ENCODE data around the gene PCK1.

Gene PCK1

DNA sequence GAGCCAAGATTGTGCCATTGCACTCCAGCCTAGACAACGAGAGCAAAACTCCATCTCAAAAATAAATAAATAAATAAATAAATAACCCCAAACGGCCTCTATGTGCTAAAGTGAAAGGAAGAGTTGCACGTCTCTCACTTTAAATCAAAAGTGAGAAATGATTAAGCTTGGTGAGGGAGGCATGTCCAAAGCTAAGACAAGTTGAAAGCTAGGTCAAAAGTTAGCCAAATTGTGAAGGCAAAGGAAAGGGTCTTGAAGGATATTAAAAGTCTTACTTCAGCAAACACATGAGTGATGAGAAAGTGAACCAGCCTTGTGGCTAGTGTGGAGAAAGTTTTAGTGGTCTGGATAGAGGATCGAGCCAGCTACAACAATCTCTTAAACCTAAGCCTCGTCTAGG, 45.0 kb downstream of the PCK1 start:
- no peak for DNase-seq (ENCODE audit: low read depth in 2 of 2)

DNA sequence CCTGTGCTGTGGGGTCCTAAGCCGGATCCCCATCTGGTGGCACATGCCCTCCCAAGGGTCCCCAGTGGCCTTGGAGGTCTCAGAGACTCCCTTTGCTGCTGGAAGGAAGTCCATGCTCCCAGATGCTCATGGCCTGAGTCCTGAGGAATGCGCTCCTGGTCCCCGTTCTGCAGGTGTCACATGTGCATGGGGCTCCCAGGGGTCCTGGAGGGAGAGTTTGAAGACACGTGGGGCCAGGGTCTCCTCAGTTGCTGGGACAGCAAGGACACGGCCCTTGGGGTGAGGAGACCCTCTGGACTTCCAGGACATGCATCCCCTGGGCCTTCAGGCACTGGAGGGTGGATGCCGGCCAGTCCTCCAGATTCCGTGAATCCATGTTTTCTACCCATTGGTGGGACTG, 47.6 kb downstream of the PCK1 start:
- DNase-seq (ENCODE audit: low read depth in 2 of 2): no peak

DNA sequence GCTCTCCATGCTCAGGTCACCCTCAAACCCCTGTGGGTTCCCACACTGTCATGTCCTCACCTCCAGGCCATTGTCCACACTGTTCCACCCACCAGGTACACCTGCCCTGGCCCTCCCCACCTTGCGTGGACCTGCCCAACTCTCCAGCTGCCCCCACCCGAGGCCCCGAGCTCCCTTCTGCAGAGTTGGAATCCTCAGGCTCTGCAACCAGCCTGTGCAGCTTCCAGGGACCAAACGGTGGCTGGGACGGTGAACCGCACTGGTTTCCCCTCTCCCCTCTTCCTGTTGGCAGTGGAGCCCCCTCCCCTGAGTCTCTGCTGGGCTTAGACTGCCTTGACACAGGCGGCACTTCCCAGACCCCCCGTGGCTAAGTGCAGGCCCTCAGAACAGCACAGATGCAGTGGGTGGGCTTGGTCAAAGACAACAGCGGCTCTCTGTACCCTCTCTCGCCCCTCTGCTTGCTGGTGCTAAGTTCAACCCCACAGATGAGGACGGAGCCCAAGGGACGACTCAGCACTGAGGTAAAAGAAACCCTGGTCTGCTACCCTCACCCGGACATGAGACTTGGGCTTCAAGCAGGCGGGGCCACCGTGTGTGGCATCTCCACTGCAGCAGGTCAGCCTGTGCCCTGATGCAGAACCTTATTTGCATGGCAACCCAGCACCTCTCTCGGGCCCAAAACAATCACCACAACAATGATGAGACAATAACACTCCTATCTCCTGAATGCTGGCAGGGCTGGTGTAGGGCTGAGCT, 48.4 kb downstream of the PCK1 start:
- DNase-seq (ENCODE audit: low read depth in 2 of 2): no peak

DNA sequence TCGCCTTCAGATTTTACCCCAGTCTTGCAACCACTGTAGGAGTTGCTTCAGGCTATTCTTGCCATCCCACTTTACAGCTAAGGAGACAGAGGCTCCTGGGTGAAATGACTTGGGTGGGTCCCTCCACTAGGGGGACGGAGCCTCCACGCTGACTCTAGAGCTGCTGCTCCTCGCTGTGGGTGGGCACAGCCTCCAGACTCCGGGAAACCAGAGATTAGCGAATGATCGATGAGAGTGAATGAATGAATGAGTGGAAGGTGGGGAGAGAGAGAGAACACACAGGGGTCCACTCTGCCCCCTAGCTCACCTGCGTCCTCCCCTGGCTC, 48.9 kb downstream of the PCK1 start:
- DNase-seq (ENCODE audit: low read depth in 2 of 2): no peak

DNA sequence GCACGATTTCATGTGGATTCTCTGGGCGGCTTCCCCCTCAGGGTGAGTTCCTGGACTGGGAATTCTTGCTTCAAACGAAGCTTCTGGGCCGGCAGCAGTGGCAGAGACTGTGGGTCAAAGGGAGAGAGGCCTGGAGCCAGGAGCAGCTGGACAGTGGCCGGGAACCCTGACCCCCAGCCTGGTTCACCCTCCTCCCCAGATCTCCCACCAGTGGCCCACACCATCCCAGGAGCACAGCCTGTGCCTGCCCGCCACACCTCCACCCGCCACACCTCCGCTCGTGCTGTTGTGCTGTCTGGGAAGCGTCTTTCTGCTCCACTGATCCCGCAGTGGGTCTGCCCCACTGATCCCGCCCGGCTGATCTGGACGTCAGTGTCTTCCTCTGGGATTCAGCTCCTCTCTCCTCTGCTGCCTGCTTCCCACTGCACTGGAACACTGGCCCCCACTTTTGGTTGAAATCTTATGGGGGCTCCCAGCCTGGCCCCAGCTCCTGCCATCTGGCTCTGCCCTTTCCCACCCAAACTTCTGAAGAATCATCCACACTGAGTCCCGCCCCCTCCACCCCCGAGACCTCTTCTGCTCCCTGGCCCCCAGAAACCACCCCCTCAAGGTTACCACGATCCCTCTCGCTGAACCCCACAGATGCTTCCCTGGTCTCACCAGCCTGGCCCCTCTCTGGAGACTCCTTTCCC, 49.5 kb downstream of the PCK1 start:
- no peak for DNase-seq (ENCODE audit: low read depth in 2 of 2)

DNA sequence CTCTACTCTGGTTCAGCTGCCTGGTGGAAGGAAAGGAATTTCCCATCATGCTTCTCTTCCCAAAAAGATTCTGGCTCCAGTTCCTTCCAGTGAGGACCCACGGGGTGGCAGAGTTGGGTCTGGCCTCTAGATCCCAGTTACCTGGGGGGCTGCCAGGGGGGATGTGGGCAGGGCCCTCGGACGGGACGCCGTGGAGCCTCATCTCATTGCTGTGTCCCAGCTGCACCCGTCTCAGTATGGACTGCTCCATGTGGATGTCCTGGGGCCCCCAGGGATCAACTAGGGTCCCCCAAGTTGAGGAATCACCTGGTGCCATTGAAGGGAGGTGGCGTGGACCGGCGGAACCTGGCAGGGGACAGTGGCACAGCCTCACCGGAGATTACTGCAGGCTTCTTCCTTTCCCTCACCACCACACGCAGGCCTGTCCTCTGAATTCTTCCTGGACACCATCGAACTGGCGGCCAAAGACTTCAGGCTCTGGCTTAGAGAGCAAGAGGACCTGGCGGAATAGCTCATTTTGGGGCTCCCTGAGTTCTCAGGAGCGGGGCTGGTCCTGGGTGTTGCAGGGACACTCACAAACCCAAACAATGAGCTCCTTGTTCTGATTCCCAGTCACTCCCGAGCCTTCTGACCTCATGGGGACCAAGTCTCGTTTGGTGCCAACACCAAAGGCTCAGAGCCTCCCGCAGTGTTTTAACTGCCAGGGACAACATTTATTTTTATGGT, 50.8 kb downstream of the PCK1 start:
- DNase-seq (ENCODE audit: low read depth in 2 of 2): no peak

DNA sequence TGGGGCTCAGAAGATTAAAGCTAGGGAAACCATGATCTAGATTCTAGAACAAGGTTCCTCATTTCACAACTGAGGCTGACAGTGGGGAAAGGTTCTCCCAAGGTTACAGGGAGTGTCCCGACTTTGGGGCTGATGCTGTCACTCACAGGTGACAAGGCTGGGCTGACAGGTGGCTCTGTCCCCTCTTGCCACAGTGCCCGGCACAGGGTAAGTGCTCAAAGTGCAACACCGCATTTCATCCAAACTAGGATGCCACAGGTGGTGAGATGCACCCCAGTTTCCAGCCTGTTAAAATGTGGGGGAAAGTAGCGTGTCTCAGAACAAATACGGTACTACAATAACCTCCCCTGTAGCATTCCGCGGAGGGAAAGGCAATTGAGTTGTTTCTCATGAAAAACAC, 51.5 kb downstream of the PCK1 start:
- DNase-seq (ENCODE audit: low read depth in 2 of 2): no peak

DNA sequence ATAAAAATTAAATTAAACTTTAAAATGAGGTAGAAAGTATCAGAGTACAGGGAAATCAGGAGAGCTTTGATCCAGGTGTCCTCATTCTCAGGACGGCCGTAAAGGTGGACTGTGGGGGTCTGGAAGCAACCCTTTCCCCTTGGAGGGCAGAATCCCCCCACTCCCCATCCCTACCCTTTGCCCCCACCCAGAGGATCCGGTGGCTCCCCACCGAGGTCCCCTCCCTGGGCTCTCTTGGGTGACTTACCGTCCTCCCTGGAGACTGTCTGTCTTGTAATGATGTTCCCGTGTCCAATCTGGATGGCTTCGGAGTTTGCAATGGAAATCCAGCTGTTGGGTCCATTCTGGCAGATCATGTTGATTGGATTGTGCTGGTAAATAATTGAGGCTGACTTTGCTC, 52.0 kb downstream of the PCK1 start:
- no peak for DNase-seq (ENCODE audit: low read depth in 2 of 2)

DNA sequence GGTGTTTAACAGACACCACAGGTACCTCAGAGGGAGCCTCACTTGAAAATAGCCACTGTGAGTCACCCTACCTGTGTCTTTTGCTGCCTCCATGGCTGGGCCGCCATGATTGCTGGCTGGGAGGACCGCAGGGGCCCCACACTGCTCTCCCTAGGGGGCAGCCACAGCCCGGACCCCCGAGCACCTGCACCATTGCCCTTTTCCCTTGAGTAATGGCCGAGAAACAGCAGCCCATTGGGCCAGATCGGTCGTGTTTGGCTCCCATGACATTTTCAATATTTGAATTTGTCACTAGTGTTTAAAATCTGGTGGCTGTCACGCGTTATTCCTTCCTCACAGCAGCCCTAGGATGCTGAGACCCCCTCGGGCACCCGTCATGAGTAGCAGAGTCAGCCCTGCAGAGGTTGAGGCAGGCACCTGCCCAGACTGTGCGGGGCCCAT, 52.6 kb downstream of the PCK1 start:
- no peak for DNase-seq (ENCODE audit: low read depth in 2 of 2)

DNA sequence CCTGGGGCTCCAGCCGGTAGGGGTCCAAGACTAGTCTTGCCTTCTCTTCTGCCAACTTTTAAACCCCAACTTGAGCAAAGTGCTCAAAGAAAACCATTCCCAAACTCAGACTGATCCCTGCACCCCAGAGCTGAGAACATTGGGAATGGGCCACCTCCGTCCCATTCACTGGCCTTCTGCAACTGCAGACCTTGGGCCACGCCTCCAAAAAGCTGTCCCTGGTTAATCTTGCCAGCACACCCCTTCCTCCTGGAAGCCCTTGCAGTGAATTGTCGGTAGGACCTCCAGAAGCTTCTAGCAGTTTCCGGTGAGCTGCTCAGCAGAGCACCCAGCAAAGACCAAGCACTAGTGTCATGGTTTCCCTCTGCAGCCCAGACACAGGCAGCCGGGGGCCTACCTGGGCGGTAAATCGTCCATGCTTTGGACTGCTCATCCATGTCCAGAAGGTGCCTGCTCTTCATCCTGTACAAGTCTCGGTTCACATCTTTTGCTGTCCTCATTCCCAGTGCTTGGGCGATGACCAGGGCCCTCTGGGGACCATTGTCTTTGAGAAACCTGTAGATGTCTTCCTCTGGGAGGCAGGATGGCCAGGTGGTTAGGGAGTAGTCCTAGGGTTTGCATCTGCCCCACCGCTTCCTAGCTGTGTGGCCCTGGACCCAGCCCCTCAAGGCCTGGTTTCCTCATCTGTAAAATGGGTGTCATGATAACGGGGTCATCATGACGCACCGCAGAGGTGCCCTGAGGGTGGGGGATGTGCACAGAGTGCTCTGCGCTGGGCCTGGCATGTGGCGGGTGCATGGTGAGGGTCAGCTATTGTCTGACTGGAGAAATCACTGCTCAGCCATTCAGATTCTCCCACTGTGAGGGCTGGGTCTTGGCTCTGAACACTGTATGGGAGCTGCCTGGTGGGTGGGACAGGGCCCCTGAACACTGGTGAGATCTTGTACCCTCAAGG, 53.9 kb downstream of the PCK1 start:
- DNase-seq (ENCODE audit: low read depth in 2 of 2): no peak

DNA sequence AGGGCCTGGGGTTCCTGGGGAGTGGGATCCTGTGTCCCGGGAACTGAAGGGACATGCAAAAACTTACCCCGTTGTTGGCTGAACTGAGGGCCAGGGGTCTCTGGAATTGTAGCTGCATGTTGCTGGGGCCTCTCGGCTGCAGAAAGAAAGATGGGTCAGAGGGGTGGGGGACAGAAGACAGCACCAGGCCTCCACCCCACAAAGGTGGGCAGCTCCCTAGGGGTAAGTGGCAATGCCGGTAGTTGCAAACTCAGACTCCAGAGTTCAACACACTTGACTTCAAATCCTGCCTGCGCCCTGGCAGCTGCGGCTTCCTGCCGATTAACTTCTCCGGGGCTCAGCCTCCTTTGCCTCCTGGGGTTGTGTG, 54.5 kb downstream of the PCK1 start:
- DNase-seq (ENCODE audit: low read depth in 2 of 2): no peak

DNA sequence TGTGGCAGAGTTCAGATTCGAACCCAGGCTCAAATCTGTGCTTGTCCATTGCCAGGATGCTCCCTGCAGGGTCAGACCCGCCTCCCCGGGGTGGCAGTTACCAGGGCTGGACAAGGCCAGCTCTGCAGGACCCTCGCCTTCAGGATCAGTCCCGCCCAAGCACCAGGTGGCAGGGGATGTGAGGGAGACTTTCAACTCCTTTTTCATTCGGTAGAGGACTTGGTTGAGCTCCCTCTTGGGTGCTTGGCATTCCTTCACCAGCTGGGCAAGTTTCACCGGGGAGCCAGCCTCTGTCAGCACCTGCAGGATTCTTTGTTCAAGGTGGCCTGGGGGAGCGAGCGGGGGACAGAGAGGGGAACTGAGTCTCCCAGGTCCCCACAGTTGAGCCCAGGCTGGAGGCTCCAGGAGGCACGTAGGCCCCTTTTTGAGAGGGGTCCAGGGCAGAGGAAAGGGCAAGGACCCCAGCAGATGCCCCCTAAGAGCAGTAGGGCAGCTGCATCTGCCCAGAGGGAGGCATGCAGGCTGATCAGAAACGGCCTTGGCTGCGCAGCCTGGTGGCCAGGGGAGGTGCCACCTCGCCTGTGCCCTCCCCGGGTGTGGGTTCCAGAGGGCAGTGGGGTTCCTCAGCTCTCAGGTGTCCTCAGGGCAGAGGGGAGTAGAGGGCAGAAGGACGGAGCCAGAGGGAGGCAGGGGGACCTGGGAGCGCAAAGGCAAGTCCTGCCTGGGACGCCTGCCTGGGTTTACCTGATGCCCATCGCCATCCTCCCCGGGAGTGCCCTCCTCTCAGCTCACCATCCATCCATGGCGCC, 55.4 kb downstream of the PCK1 start:
- DNase-seq (ENCODE audit: low read depth in 2 of 2): no peak

DNA sequence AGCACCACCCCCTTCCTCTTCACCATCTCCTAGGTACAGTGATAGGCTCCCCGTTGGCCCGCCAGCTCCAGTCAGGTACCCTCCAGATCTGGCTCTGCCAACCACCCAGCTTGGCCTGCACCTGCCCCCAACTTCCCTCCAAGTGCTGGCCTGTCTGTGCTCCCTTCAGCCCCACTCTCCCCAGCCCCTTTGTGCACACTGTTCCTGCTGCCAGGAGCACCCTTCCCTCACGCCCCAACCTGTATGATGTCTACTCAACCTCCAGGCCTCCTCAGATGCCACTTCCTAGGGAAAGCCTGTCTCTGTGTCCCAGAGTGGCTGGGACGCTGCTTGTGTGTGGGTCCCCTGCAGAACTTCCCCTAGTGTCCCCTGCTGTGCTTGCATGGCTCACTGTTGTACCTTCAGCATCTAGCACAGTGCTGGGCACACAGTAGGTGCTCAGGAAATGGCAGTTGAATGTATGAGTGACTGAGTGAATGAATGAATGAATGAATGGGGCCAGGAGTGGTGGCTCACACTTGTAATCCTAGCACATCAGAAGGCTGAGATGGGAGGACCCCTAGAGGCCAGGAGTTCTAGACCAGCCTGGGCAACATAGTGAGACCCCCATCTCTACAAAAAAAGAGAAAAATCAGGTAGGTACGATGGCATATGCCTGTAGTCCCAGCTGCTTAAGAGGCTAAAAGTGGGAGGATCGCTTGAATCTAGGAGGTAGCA, 56.3 kb downstream of the PCK1 start:
- no peak for DNase-seq (ENCODE audit: low read depth in 2 of 2)

All from stimulated activated CD4-positive, alpha-beta T cell treated with anti-CD3 and anti-CD28 coated beads, Interleukin-1b, Interleukin-23, amount 100 ng/mL, for 1 hour (primary cell).